ENCODE data around the gene CD40. TPM values are rescaled to one million over a fixed set of nuclear protein-coding genes. Genes with fewer than 3 reads are reported as not detected.

Gene CD40
- total RNA-seq, 6 donors from 2014 or later, result 15.7 to 32.5 (median 25.8) TPM

DNA sequence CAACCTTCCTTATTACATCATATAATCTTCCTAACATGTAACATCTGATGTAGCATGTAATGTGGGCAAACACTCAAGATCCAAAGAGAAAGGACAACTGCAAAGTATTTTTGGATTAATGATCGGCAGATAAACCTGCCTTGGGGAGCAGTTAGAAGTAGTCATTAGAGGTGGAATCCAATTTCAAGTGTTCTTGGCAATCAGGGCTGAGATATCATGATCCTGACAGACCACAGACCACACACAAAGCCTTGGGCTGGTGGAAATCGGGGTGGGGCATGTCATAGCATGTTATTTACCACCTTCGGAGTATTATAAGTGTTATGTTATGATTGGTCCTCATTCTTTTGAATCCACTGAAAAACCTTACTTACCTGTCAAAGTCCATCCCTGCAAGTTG lies 44.7 kb upstream of the CD40 start:
- no peak for DNase-seq
- Histone ChIP-seq H3K36me3 (peaks cover 6 to 74% (median 29%) of the 10 kb centered on the region in 4 donors), H3K27ac (no peak overlapping the region), H3K27me3 (no peaks in the 10 kb centered on the region), H3K9me3 (no peaks in the 10 kb centered on the region), H3K4me1 (no peaks in the 10 kb centered on the region), H3K4me3 (no peak overlapping the region)
- ATAC-seq (ENCODE audit: low FRiP score in 2 of 2), result no peak
- TF ChIP-seq EP300 (IDR thresholded peaks at IDR 0.05), result no peak
- TF ChIP-seq, protein P1, sequence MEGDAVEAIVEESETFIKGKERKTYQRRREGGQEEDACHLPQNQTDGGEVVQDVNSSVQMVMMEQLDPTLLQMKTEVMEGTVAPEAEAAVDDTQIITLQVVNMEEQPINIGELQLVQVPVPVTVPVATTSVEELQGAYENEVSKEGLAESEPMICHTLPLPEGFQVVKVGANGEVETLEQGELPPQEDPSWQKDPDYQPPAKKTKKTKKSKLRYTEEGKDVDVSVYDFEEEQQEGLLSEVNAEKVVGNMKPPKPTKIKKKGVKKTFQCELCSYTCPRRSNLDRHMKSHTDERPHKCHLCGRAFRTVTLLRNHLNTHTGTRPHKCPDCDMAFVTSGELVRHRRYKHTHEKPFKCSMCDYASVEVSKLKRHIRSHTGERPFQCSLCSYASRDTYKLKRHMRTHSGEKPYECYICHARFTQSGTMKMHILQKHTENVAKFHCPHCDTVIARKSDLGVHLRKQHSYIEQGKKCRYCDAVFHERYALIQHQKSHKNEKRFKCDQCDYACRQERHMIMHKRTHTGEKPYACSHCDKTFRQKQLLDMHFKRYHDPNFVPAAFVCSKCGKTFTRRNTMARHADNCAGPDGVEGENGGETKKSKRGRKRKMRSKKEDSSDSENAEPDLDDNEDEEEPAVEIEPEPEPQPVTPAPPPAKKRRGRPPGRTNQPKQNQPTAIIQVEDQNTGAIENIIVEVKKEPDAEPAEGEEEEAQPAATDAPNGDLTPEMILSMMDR (IDR thresholded peaks at IDR 0.05), result no peak
- TF ChIP-seq POLR2A (IDR thresholded peaks at IDR 0.05), result no peak
- TF ChIP-seq POLR2AphosphoS5 (IDR thresholded peaks at IDR 0.05), result no peak
- 77 to 89% methylated on average over 3 of the region's 3 CpGs for WGBS, 2 donors

DNA sequence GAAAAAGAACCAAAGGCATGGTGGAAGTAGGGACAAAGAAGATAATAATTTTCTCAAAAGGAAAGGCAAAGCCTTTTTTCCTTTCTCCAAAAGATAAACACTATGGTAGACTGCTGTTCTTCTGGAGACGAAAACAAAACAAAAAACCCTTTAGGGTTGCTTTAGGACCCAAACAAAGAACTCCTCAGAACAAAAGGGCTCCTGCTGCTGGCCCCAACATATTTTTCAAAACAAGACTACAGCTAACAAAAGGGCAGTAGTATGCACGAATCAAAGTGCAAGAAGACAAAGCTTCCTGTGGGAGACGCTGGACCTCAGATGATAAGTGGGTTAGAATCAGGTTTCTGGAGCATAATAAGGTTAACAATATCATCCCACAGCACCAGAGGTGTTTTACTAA lies 44.1 kb upstream of the CD40 start:
- Histone ChIP-seq H3K9me3 (no peaks in the 10 kb centered on the region), H3K27ac (no peak overlapping the region), H3K36me3 (peaks cover 5 to 74% (median 30%) of the 10 kb centered on the region in 4 donors), H3K27me3 (no peaks in the 10 kb centered on the region), H3K4me1 (no peaks in the 10 kb centered on the region), H3K4me3 (no peak overlapping the region)
- TF ChIP-seq POLR2A (IDR thresholded peaks at IDR 0.05), result no peak
- no peak for TF ChIP-seq POLR2AphosphoS5 (IDR thresholded peaks at IDR 0.05)
- no peak for TF ChIP-seq EP300 (IDR thresholded peaks at IDR 0.05)
- TF ChIP-seq, protein P1 (IDR thresholded peaks at IDR 0.05), result no peak
- ATAC-seq (ENCODE audit: low FRiP score in 2 of 2) (no peak), DNase-seq (no peak)
- whole genome bisulfite sequencing, 2 donors, result 53 to 63% methylated on average over 3 of the region's 3 CpGs

DNA sequence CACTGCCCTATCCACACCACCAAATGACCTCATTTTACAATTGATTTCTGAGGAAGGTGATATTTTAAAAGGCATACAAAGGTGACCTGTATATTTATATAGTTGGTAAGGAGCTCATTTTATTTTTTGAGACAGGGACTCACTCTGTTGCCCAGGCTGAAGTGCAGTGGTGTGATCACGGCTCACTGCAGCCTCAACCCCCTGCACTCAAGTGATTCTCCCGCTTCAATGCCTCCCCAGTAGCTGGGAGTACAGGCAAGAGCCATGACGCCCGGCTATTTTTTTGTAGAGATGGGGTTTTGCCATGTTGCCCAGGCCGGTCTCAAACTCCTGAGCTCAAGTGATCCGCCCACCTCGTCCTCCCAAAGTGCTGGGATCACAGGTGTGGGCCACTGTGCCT lies 41.3 kb upstream of the CD40 start:
- no peak overlapping the region for H3K27ac ChIP-seq
- 90 to 91% methylated on average over 7 of the region's 7 CpGs for WGBS, 2 donors
- peaks cover 0 to 12% (median 10%) of the 10 kb centered on the region in 4 donors for H3K4me1 ChIP-seq
- H3K27me3 ChIP-seq, result no peaks in the 10 kb centered on the region
- H3K4me3 ChIP-seq, result no peak overlapping the region
- peaks cover 5 to 63% (median 21%) of the 10 kb centered on the region in 4 donors for H3K36me3 ChIP-seq
- no peak for ATAC-seq (ENCODE audit: low FRiP score in 2 of 2)
- no peaks in the 10 kb centered on the region for H3K9me3 ChIP-seq
- DNase-seq, result no peak
- TF ChIP-seq, protein P1 (IDR thresholded peaks at IDR 0.05), result no peak
- no peak for TF ChIP-seq EP300 (IDR thresholded peaks at IDR 0.05)
- no peak for TF ChIP-seq POLR2A (IDR thresholded peaks at IDR 0.05)
- no peak for TF ChIP-seq POLR2AphosphoS5 (IDR thresholded peaks at IDR 0.05)

DNA sequence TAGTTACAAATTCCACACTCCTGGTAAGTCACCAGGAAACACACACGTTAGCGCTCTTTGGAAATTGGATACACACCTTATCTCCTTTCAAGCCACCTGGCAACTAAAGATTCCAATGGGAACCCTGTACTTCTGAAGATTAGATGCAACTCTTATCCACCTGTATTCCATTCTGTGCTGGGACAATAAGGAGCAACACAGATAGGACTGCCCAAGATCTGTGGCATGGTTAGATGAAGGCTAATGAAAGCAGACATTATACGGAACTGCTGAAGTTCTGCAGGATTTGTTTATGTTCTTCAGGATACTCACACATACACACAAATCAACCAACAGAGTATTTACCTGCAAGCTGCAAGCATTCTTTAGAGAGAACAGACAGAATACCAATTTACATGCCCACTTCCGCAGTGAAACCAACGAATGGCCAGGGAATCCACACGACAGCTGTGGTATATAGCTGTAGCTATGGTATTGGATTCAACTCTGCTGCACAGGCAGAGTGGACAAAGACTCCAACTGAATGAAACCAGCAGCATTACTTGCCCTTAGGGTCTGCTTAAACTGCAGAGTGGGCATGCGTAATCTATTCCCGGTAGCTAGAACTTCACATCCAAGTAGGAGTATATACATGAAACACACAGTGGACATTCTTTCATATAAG lies 40.3 kb upstream of the CD40 start:
- no peaks in the 10 kb centered on the region for H3K27me3 ChIP-seq
- peaks cover 5 to 62% (median 21%) of the 10 kb centered on the region in 4 donors for H3K36me3 ChIP-seq
- H3K9me3 ChIP-seq, result no peaks in the 10 kb centered on the region
- H3K4me3 ChIP-seq, result no peak overlapping the region
- peaks cover 4 to 19% (median 16%) of the 10 kb centered on the region in 4 donors for H3K4me1 ChIP-seq
- 91 to 94% methylated on average over 8 of the region's 8 CpGs for WGBS, 2 donors
- ATAC-seq (ENCODE audit: low FRiP score in 2 of 2) (no peak), DNase-seq (no peak)
- TF ChIP-seq POLR2AphosphoS5 (IDR thresholded peaks at IDR 0.05), result no peak
- TF ChIP-seq EP300 (IDR thresholded peaks at IDR 0.05), result no peak
- TF ChIP-seq, protein P1 (IDR thresholded peaks at IDR 0.05), result no peak
- no peak for TF ChIP-seq POLR2A (IDR thresholded peaks at IDR 0.05)
- no peak overlapping the region for H3K27ac ChIP-seq

DNA sequence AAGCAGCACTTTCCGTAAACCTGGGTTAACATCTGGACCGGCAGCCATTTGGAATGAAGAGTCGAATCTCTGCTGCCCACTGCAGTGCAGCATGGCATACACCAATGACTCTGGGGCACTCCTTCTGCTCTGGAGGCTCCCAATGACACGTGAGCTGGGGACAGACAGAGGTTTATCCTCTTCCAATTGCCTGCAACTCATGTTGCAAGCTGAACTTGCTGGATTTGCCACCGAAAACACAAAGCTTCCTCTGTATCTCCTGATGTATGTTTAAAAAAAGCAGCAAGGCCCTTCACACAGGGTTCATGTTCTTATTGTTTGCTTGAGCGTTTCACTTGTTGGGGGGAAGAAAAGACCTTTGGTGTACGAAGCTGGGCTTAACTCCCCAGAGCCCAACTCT lies 39.2 kb upstream of the CD40 start:
- H3K4me1 ChIP-seq, result peaks cover 16 to 31% (median 27%) of the 10 kb centered on the region in 4 donors
- WGBS, 2 donors, result 76% methylated on average over 7 of the region's 7 CpGs
- no peak overlapping the region for H3K27ac ChIP-seq
- no peak overlapping the region for H3K4me3 ChIP-seq
- no peaks in the 10 kb centered on the region for H3K9me3 ChIP-seq
- H3K27me3 ChIP-seq, result no peaks in the 10 kb centered on the region
- no peak for DNase-seq
- no peak for ATAC-seq (ENCODE audit: low FRiP score in 2 of 2)
- H3K36me3 ChIP-seq, result peaks cover 5 to 52% (median 21%) of the 10 kb centered on the region in 4 donors
- no peak for TF ChIP-seq EP300 (IDR thresholded peaks at IDR 0.05)
- TF ChIP-seq, protein P1 (IDR thresholded peaks at IDR 0.05), result no peak
- TF ChIP-seq POLR2AphosphoS5 (IDR thresholded peaks at IDR 0.05), result no peak
- no peak for TF ChIP-seq POLR2A (IDR thresholded peaks at IDR 0.05)

Data from upper lobe of left lung (tissue), 6 donors.